Renal cortex interstitium (tissue), 11 donors: ENCODE data around the gene ALK. TPM values are rescaled to one million over a fixed set of nuclear protein-coding genes. Genes with fewer than 3 reads are reported as not detected.

ENCODE experiments used
- DNase-seq, 11 donors: peaks; one replicate each; pipeline ENCODE4 v3.0.0-alpha.2; 2013; ENCODE audit warnings: low read depth in 9 of 11, low spot score in 4 of 11; ENCODE audit errors: extremely low read depth in 1 of 11
- polyA plus RNA-seq, 3 donors: library from polyadenylated mRNA; unstranded; fragments of 120-200 nt; gene quantifications; one replicate each; pipeline ENCODE4 v1.2.1, GENCODE V29; 2013; ENCODE audit not compliant: insufficient read length in 3 of 3

Gene ALK
- polyA plus RNA-seq, 3 donors: 0.17 to 0.60 (median 0.35) TPM

DNA sequence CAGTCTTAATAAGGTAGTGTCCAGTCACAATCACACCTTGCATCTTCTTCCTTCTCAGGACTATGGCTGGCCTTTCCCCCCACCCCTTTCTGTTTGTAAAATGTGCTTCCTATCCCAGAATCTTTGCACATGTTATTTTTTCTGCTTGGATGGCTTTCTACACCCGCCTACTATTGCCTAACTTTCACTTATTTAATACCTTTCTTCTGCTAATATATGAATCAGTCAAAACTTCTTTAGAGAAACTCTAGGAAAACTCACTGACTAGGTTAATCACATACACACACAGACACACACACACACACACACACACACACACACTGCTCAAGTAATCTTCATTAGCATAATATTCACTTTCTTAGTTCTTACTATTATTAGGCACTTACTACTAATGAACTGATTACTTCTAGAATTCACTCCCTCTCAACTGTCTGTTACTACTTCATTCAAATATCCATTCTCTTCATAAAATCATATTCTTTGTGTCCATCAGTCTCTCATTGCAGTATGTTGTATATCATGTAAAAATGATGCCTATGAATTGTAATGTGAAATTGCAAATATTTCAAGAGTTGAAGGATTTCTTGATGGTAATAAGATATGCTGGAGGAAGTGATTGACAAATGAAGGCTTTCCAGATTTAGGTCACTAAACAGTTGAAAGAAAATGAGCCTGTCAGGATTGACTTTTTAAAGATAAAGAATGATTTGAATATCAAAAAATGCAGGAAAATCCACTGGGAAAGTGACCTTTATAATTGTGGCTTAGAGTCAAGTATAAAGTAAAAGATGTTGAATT is 754.9 kb downstream of the ALK start:
- no peak for DNase-seq

DNA sequence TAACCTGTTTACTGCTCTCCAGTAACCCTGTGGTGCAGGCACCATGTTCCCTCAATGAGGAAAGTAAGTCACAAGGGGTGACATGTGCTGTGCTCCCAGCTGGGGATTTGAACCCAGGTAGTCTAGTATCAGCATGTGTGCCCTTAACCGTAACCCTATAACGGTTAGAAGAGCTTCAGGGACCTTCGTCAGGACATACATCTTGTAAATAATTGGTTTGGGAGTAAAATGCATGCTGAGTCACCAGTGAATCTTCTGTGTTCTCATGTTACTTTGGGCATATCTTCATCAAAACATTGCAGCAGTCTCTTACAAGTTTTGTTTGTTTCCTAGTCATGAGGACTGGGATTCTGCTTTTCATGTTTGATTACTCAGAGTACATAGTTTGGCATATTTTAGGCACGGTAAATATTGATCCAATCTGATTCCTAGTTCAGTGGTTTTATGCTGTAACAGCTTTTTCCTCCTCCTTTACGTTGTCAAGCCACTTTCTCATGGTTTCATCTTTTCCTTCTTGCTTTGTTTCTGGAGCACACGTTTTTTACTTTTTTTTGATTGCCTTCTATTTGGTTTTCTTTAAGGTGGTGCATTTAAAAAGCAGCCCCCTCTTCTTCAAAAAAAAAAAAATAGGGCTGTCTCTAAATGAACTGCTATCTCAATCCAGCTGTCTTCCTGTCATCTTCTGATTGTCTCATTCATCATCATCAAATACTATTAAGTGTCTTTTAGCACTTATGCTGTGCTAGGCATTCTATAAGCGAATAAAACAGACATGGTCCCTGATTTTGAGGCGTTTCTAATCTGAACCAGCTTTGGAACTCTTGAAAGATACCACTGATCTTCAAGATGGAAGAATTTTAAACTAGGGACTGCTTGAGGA is 755.8 kb downstream of the ALK start:
- peak in 5 of 11 donors; percentile 7 to 21 (median 18) for DNase-seq

DNA sequence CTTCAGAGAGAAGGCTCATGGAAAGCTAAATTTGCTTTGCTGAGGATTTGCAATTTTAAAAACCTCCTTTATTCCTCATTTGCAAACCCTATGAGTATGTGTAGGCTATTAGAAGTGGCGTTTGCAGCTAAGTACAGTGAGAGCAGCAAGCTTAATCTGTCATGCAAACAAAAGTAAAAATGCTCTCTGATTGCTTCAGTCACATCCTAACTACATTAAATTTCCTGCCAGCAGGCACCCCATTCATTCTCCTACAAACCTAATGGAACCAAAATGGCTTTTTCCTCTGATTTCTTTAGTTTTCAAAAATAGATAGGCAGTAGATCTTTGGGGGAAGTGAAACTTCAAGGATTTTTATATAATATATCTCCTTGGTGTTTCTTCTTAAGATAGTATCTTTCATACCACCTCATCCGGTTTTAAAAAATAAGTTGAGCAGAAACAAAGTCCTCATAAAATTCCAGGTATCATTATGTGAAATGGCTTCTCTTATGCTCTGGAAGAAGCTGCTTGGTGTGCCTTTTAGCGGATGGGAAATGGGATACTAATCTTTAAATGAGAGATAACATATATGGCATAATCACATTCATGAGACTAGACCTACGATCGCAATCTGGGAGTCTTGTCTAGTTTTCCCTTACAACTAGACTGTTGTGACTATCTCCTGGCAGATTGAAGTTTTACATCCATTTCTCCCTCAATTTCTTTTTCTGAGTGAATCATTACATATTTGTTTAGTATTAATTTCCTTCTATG is 757.1 kb downstream of the ALK start:
- DNase-seq: no peak

DNA sequence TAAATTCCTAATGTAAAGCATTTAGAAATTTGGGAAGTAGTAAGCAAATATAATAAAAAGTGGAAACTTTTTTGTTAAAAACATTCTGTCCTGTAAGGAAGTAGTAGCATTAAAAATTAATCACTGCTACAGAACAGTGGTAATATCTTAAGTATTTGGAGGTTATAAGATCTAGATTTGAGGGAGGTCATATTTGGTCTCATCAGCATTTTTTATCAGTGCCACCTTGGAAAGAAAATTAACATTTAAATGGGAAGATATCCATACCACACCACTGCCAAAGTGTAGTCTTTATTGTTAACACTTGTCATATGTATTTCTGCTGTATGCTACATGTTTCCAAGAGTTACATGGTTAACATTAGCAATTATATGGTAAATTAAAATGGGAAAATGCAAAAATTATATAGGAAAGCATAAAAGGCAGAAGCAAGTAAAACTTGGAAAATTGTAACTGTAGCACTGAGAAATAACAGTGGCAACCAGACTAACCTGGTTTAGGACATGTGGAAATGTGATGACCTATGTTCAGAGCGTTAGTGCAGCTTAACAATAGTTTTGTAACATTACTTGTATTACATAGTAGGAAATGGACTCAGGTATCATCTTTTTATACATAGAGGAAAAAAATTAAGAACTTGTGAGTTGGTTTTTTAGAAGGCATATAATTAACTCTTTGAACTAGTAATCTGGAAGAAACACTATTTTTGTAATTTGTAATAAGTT is 759.0 kb downstream of the ALK start:
- no peak for DNase-seq

DNA sequence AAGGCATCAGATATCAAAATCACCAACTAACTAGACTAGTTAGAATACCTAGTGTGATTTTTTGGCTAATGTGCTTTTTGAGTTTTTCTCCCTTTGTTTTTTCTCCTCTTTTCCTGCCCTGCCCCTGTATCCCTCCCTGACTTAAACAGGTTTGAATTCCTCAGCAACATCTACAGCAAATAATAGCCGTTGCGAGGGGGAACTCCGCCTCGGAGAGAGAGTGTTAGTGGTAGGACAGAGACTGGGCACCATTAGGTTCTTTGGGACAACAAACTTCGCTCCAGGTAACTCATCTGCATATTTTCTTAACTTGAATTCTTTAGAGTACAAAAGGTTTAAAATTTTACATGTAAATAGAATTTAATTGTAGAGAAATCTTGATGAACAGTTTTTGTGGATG is 761.2 kb downstream of the ALK start:
- no peak for DNase-seq

DNA sequence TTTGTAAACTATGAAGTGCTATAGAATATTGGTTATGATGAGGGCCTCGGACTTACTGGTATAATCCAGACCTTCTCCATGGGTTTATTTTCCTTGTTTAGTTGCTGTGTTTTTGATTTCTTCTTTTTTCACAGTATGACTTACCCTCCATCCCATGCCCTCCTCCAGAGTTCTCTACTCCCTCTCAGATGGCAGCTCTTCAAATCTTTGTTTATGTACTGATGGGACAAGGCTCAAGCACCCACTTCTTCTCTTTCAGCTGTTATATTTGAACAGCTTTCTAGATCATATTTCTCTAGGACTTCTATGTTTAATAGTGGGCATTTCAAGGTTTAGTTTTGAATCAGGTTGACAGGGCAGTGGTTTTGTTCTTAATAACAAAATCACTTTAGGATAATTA is 762.3 kb downstream of the ALK start:
- no peak for DNase-seq

DNA sequence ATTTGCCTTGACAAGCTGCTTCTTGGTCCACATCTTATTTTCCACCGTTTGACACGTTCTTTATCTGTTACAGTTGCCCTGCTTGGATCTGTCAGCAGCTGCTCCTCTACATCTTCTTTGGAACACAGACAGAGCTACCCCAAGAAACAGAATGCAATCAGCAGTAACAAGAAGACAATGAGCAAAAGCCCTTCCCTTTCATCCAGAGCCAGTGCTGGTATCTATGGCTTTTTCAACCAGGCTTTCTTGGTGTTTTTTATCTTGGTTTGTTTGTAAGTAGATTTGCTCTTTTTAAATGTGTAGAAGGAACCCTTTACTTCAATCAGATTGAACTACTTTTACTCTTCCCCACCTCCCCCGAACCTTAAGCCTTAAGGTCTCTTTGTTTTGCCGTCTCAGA is 764.3 kb downstream of the ALK start:
- no peak for DNase-seq

DNA sequence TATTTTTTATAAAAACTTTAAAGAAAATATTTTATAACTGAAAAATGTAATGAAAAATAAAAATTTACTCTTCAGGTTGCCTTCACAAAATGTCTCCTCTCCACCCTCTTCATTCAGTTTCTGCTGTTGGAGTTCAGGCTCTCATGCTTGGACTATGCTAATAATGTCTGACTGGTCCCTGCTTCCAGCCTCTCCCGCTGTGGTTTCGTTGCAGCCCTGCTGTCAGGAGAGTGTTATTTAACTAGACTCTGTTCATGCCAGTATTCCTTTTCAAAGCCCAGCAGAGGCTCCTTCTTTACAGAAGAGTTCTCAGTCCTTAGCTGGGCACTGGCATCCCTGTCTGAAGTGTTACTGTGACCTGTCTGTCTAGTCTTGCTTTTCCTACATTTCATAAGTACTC is 765.8 kb downstream of the ALK start:
- no peak for DNase-seq

DNA sequence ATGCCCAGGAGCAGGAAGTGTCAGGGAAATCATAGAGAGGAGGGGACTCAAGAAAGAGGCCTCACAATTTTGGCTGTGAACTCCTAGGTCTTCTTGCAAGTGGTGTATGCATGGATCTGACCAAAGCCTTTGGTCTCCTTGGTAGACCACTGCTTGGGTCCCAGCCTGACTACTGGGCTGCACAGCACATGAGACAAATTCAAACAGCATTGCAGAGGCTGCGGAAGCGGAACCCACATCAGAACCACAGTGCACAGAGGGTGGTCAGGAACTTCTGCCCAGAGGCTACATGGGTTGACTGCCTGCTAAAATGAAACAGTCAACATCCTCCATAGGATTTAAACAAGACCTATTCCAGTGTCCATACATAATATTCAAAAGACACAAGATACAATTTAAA is 766.8 kb downstream of the ALK start:
- no peak for DNase-seq

DNA sequence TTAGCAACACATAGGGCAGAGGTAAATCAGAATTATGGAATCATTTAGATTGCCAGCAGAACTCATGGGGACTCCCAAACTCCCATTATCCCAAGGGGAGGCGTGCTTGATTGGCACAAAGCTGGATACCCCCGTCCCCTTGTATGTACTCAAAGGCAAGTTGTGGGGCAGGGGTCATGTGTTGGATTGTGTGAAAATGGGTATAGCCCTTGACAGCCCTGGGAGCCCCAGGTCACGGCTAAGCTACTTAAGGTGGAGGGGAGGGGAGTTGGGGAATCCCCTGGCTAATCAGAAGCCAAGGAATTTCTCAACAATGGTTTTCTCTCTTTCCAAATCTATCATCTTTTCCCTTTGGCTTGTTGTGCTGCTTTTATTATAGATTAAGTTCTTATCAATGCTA is 773.4 kb downstream of the ALK start:
- no peak for DNase-seq

DNA sequence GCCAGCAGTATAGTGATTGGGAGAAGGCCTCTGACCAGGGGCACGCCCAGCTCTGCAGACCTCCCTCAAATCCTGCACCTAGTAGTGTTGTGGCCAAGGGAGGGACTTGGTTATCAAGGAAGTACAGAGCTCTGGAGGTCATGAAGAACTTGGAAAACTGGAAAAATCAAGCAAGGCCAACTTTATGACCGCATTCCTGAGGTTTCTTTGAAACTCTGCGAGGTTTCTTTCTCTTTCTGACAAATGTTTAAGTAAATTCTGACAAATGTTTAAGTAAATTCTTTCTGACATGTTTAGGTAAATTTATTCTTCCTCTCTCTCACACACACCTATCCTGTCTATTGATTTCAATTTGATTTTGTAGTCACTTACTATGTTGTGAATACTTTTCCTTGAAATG is 775.2 kb downstream of the ALK start:
- DNase-seq: no peak

DNA sequence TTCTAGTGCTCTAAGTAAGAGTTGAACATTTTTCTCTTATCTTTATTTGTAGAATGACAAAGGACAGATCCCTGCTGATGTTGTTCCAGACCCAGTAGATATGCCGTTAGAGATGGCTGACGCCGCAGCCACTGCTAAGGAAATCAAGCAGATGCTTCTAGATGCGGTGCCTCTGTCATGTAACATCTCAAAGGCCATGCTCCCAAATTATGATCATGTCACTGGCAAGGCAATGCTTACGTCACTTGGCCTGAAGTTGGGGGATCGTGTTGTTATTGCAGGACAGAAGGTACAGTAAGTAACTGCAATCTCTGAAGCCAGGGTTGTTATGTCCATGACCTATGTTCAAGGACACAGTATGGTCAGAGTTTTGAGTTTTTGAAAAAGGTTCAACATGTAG is 777.7 kb downstream of the ALK start:
- DNase-seq: no peak

Other genes with a start within 250 kb of the ALK start
- gene YPEL5, start 225.4 kb upstream of the ALK start, polyA plus RNA-seq: 100 to 1,000 TPM in 2 of 3 donors, 10 to 100 TPM in 1; 99.4 to 142 (median 122) TPM